Kidney (tissue), 14 donors: ENCODE data around the gene TTC28. TPM values are rescaled to one million over a fixed set of nuclear protein-coding genes. Genes with fewer than 3 reads are reported as not detected.

ENCODE experiments used
- DNase-seq, 5 donors: peaks; one replicate each; pipeline ENCODE4 v3.0.0-alpha.2; 2013 to 2020
- FAIRE-seq: peaks from 2 replicates; lab custom pipeline; 2012; peaks lifted over from hg19 to GRCh38; lab: Jason Lieb, UNC
- H3K27ac ChIP-seq, 2 donors: one replicate each; pipeline ENCODE4 v1.7.0; 2013; ENCODE audit warnings: low read depth in 2 of 2, low read length in 2 of 2, inconsistent platforms in 1 of 2
- H3K27me3 ChIP-seq: one replicate; pipeline ENCODE4 v1.7.1; 2013; ENCODE audit warnings: low read length, inconsistent platforms; ENCODE audit not compliant: control insufficient read depth, insufficient read depth
- H3K36me3 ChIP-seq, 3 donors: one replicate each; pipeline versions ENCODE4 v1.7.0 to v1.7.1; 2013; ENCODE audit warnings: low read length in 3 of 3, control low read depth in 1 of 3, inconsistent platforms in 1 of 3; ENCODE audit not compliant: insufficient read depth in 3 of 3, control insufficient read depth in 2 of 3
- H3K4me1 ChIP-seq, 3 donors: one replicate each; pipeline versions ENCODE4 v1.7.0 to v1.7.1; 2013; ENCODE audit warnings: low read length in 3 of 3, inconsistent platforms in 1 of 3, low read depth in 1 of 3; ENCODE audit not compliant: control insufficient read depth in 2 of 3, insufficient read depth in 2 of 3
- H3K4me3 ChIP-seq, 3 donors: one replicate each; pipeline versions ENCODE4 v1.7.0 to v1.8.1; 2013; ENCODE audit warnings: low read length in 3 of 3, control low read depth in 1 of 3, inconsistent platforms in 1 of 3
- H3K9ac ChIP-seq, 3 donors: one replicate each; pipeline versions ENCODE4 v1.7.0 to v1.7.1; 2013; ENCODE audit warnings: low read length in 3 of 3, control low read depth in 1 of 3, inconsistent platforms in 1 of 3
- H3K9me3 ChIP-seq, 3 donors: one replicate each; pipeline versions ENCODE4 v1.7.0 to v1.7.1; 2013; ENCODE audit warnings: low read length in 3 of 3, control low read depth in 1 of 3, inconsistent platforms in 1 of 3; ENCODE audit not compliant: control insufficient read depth in 2 of 3, insufficient read depth in 1 of 3
- intact Hi-C: fragments of 100-400 bp; cut with DNase I; formaldehyde crosslinking; loops from one replicate; pipeline ENCODE4 v1.11.1; 2022
- polyA plus RNA-seq: library from polyadenylated mRNA; stranded (reverse); fragments of 350-450 nt; fragmentation: Illumina TruSeq; extraction: RNeasy Lipid Tissue Mini Kit (QIAGEN cat#74804); gene quantifications from one replicate; pipeline ENCODE4 v1.2.3, GENCODE V29; 2014; ENCODE audit warnings: low read depth, low replicate concordance; ENCODE audit not compliant: insufficient read depth
- total RNA-seq: library from RNA; stranded (reverse); fragmentation: NEBNext Ultra II Directional; extraction: Animal tissue kit (Norgen Biotek cat#: 25700); gene quantifications from one replicate; pipeline ENCODE4 v1.2.1, GENCODE V29; 2021
- TF ChIP-seq, protein P1 (sequence below): IDR thresholded peaks from 3 replicates; pipeline ENCODE4 v1.5.1; 2012; ENCODE audit warnings: mild to moderate bottlenecking, moderate library complexity, borderline replicate concordance; ENCODE audit not compliant: insufficient read depth; ENCODE audit errors: extremely low read depth
- donor health status: control.
- donor health status: control.
- donor health status: control.
- donor health status: control.
- donor health status: control.
- donor health status: DM: yes; HTN: yes; CAD: no.
- donor health status: Normal renal cell carcinoma (clear cell type).

Gene TTC28
- total and polyA plus RNA-seq, 2 donors from 2014 or later: 3.5 to 40.2 TPM

DNA sequence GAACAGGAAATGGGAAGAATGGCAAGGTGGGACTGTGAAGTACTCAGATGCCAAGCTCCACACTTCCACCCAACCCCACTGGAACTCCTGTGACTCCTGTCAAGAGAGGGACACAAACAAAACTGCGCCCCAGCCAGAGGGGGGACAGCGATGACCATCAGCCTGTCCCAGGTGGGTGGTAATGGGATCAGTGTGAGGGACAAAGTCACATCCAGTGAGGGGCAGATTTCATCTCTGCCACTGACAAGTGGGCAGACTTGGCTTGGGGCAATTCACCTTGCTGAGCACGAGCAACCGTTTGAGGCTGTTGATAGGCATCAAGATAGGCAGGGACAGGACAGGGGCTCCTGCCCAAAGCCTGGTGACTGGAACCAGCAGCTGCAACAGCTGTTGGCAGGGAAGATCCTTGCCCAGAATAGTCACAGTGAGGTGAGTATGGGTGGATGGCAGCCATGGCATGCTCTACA lies 655.2 kb downstream of the TTC28 start:
- peak in 2 of 5 donors; percentile 16 to 52 for DNase-seq
- intact Hi-C loops: no loop called here
- no peak for FAIRE-seq
- no peak overlapping the region for H3K27ac ChIP-seq
- TF ChIP-seq, protein P1, sequence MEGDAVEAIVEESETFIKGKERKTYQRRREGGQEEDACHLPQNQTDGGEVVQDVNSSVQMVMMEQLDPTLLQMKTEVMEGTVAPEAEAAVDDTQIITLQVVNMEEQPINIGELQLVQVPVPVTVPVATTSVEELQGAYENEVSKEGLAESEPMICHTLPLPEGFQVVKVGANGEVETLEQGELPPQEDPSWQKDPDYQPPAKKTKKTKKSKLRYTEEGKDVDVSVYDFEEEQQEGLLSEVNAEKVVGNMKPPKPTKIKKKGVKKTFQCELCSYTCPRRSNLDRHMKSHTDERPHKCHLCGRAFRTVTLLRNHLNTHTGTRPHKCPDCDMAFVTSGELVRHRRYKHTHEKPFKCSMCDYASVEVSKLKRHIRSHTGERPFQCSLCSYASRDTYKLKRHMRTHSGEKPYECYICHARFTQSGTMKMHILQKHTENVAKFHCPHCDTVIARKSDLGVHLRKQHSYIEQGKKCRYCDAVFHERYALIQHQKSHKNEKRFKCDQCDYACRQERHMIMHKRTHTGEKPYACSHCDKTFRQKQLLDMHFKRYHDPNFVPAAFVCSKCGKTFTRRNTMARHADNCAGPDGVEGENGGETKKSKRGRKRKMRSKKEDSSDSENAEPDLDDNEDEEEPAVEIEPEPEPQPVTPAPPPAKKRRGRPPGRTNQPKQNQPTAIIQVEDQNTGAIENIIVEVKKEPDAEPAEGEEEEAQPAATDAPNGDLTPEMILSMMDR: no peak
- H3K27me3 ChIP-seq: no peaks in the 10 kb centered on the region
- no peak overlapping the region for H3K9ac ChIP-seq
- H3K4me1 ChIP-seq: peaks cover 4 to 33% (median 29%) of the 10 kb centered on the region in 3 donors
- H3K9me3 ChIP-seq: no peaks in the 10 kb centered on the region
- no peaks in the 10 kb centered on the region for H3K36me3 ChIP-seq
- no peak overlapping the region for H3K4me3 ChIP-seq

- no peaks in the 10 kb centered on the region for H3K36me3 ChIP-seq
- no peak overlapping the region for H3K9ac ChIP-seq
- H3K4me3 ChIP-seq: no peak overlapping the region
- H3K27me3 ChIP-seq: no peaks in the 10 kb centered on the region
- intact Hi-C loops: no loop called here
- TF ChIP-seq, protein P1: no peak
- H3K9me3 ChIP-seq: no peaks in the 10 kb centered on the region
- H3K4me1 ChIP-seq: peaks cover 4 to 26% (median 22%) of the 10 kb centered on the region in 3 donors
- FAIRE-seq (no peak), DNase-seq (peak in 1 of 5 donors; percentile 22)
- no peak overlapping the region for H3K27ac ChIP-seq
Measured at GRCh38 chr22:28023774-28024173, 655.9 kb downstream of the TTC28 start.

- intact Hi-C loops: no loop called here
Measured at GRCh38 chr22:28023036-28023435, 656.6 kb downstream of the TTC28 start.

More at GRCh38 chr22:28023036-28023435, 656.6 kb downstream of the TTC28 start:
- H3K27ac ChIP-seq: no peak overlapping the region
- H3K4me1 ChIP-seq: peaks cover 4 to 18% (median 15%) of the 10 kb centered on the region in 3 donors
- TF ChIP-seq, protein P1: no peak
- no peak overlapping the region for H3K9ac ChIP-seq
- H3K36me3 ChIP-seq: no peaks in the 10 kb centered on the region
- peak in 2 of 5 donors; percentile 26 to 29 for DNase-seq
- no peaks in the 10 kb centered on the region for H3K27me3 ChIP-seq
- H3K9me3 ChIP-seq: no peaks in the 10 kb centered on the region
- FAIRE-seq: no peak
- no peak overlapping the region for H3K4me3 ChIP-seq
